Measurements from ENCODE around the gene PANK1. TPM values are rescaled to one million over a fixed set of nuclear protein-coding genes. Genes with fewer than 3 reads are reported as not detected.
"Not testable (repeated sequence)": the region's sequence is repeated elsewhere in the genome, so short reads cannot be mapped to it uniquely, and the experiment has no call there.

PANK1 gene
- total RNA-seq, 1 donor from 2014 or later: 7.6 TPM

DNA sequence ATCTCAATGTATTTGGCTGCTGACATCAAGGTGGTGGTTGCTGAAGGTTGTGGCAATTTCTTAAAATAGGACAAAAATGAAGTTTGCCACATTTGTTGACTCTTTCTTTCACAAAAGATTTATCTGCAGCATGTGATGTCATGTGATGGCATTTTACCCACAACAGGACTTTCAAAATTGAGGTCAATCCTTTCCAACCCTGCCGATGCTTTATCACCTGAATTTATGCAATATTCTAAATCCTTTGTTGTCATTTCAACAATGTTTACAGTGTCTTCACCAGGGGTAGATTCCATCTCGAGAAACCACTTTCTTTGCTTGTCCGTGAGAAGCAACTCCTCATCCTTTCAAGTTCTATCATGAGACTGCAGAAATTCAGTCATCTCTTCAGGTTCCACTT is 69.0 kb downstream of the PANK1 start:
- intact Hi-C loops (cut with micrococcal nuclease): no loop called here

DNA sequence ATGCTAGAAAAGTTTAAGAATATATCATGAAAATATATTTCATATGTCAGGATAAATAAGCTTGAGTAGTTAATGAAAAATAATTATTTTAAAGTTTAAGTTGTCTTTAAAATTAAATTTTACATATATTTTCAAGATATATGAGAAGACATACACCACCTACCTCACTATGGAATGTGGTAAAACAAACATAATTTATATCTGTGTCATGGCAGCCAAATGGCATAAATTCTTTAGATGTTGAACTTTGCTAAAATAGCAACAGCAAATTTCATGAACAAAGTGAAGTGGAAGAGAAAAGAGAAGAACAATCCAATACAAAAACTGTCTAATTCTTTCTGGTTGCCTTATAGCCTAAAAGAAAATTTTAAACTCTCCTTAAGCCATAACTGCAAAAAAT is 70.0 kb downstream of the PANK1 start:
- intact Hi-C loops (cut with micrococcal nuclease): no loop called here

DNA sequence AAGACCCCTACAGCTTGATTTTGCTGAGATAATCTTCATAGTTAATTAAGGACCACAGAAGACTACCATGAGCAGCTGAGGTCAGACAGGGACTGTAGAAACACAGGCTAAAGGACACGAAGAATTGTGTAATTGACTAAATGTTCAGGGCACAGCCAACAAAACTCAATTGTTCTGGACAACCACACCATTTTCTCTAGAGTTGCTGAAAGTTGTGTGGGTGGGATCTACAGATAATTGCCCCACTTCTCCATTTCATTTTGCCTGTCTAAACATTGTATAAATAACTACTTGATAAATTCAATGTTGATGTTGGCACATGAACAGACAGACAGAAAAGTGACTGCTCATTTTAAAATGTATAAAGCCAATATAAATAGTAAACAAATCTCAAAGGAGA is 70.7 kb downstream of the PANK1 start:
- intact Hi-C loops (cut with micrococcal nuclease): no loop called here

DNA sequence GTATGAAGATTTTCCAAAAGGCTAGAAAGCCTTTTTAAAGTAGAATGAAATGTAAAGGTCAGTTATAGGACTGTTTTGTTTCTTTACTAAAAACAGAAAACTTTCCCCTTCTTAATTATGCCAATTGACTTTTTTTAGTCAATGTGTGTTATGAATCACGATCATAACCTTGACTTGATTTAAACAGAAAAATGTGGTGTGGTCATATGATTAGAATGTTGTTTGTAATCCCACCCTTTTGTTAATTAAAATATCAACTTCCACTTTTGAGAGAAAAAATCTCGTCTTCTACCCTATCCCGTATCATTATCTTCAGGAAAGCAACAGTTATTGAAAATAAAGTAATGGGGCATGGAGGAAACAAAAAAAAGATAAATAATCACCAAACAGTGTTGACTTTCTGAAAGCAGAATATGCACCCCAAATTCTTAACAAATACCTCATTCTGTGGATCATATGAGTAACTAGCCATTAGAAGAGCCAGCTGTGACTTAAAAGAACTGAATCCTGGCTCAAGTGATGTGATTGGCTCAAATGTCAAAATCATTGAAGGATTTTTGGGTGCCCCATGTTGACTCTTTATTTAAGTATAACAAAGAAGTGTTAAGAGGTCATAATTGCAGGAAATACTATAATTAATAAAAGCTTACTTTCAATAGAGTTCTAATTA is 77.3 kb downstream of the PANK1 start:
- intact Hi-C loops (cut with micrococcal nuclease): loop anchor here (10.0 kb wide), 1 partner anchor 633 kb away; no protein-coding TSS in a partner anchor

DNA sequence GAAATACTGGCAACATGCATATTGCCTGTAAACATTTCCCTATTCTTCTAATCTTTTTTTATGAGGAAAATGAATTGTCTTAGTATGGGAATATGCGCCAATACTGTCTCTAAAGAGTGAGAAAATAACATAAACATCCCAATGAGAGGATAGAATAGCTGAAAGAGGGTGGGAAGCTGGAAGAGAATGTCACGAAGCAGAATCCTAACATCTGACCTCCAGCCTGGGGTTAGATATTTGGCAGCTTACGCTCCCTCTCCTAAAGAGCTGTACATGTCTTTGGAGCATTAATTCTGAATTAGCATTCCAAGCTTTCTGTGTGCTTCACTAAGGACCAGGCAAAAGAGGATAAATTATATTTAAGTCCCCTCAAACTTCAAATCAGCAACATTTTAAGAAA is 78.0 kb downstream of the PANK1 start:
- intact Hi-C loops (cut with micrococcal nuclease): loop anchor here (10.0 kb wide), 1 partner anchor 632 kb away; no protein-coding TSS in a partner anchor

DNA sequence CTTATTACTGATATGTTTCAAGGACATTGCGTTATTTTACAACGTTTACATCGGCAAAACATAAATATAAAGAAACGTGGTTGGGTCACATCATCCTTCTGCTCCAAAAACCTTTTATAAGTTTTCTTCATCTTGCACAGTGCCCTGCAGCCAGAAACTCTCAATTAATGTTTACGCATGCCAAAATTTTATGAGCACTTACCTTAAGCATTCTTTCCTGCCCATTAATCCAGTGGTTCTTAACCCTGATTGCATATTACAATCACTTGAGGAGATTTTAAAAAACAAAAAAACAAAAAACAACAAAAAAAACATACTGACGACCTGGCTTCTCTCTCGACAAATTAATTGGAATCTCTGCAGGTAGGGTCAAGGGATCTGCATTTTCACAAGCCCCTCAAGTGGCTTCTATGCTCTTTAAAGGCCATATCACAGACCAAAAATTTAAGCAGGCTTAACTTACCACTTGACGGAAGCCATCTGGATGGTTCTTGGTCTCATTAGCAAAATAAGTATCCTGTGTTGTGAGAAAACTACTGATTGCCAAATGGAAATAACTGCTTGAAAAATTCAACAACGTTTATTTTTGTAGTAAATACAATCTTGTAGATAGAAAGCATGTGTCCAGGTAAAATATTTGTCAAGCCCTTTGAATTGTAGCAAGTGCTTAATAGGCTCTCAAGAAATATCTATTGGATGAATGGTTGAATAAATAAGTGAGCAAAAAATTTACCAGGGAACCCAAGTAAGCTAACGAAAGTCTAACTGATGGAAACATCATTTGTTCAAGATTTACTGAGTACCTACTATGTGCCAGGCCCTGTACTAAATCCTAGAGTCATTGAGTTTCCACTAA is 78.7 kb downstream of the PANK1 start:
- intact Hi-C loops (cut with micrococcal nuclease): loop anchor here (10.0 kb wide), 1 partner anchor 632 kb away; no protein-coding TSS in a partner anchor

DNA sequence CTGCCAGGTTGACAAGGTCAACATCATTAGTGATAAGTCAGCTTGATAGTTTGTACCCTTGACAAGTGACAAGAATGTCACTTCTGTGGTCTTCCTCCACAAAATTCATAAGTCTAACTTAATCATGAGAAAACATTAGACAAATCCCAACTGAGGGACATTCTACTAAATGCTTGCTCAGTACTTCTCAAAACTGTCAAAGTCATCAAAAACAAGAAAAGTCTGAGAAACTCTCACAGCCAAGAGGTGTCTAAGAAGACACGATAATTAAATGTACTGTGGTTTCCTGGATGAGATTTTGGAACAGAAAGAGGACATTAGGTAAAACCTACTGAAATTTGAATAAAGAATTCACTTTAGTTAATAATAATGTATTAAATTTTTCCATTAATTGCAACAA is 79.9 kb downstream of the PANK1 start:
- intact Hi-C loops (cut with micrococcal nuclease): loop anchor here (10.0 kb wide), 1 partner anchor 630 kb away; no protein-coding TSS in a partner anchor

DNA sequence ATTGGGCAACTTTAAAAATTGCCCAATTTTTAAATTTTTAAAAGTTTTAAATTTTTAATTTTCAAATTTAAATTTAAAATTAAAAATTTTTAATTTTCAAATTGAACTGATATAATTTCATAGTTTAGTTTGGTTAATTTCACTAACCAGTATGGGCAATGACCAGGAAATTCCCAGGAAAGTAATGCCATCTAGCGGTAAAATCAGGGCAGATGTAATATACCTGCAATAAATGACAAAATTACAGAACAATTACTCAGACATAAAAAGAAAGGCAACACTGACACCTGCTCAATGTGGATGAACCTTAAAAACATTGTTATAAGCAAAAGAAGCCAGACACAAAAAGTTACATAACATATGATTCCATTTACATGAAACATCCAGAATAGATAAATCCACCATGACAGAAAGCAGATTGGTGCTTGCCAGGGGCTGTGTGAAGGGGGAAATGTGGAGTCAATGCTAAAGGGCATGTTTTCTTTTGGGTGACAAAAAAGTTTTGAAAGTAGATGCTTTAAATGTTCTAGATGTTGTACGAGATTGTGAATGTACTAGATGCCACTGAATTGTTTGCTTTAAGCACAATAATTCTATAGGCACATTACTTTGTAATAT is 81.1 kb downstream of the PANK1 start:
- intact Hi-C loops (cut with micrococcal nuclease): loop anchor here (1.0 to 10.0 kb wide), 2 partner anchors 347 to 629 kb away; no protein-coding TSS in a partner anchor

DNA sequence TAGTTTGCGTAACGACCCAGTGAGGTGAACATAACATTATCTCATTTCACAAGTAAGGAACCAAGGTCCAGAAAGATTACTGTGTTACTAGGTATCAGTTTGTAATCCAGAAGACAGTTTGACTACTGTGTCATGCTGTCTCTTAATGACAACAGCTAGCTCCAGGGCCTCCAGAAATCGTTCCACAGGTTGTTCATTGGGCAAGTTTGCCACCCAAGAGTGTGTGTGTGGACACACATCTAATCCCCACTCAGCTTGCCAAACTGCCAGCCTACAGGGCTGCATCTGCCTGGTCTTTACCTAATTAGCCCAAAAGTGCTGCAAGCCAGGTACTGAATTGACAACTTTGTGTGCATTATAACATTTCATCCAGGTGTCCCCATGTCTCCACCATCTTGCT is 81.7 kb downstream of the PANK1 start:
- intact Hi-C loops (cut with micrococcal nuclease): loop anchor here (10.0 kb wide), 1 partner anchor 629 kb away; no protein-coding TSS in a partner anchor

DNA sequence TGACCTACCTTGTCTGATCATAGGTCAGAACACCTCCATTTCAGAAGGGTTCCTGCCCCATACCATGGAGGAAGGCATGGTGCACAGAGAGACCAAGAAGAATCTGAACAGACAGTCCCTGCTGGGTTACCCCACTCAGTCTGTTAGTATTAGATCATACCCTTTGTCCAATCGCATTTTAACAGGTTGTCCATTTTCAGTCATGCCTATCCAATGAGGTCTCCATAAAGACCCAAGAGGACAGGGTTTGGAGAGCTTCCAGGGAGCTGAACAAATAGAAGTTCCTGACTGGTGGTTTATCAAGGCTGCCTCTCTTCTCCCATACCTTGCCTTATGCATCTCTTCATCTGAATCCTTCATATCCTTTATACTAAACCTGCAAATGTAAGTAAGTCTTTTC is 88.4 kb downstream of the PANK1 start:
- intact Hi-C loops (cut with micrococcal nuclease): no loop called here

DNA sequence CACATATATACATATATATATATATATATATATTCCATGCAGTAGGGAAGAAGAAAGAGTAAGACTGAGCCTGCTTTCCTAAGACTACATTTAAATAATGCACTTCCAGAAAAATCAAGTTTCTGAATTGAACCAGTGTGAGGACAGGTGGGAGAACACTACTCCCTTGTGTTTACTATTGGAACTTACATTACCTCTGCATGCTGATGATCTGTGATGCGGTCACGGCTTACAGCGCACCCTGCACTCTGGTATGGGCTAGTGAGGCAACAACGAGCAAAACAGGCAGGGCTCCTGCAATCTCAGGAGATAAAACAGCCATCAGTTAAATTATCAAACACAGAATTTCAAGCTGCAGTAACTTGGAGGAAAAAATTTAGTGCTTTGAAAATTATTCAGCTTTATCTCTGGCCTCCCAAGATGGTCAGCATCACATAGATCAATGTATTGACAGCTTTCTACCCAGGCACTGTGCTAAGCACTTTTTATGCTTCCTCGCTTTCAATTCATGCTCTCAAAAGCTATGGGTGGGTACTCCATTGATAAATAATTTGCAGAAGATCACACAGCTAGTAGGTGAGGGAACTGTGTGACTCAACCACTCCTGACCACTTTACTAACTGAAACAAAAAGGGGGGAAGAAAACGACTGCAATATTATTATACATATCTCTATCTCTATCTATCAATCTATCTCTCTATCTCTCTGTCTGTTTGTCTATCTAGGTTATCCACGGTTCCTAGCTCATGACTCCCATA is 89.2 kb downstream of the PANK1 start:
- intact Hi-C loops (cut with micrococcal nuclease): no loop called here

DNA sequence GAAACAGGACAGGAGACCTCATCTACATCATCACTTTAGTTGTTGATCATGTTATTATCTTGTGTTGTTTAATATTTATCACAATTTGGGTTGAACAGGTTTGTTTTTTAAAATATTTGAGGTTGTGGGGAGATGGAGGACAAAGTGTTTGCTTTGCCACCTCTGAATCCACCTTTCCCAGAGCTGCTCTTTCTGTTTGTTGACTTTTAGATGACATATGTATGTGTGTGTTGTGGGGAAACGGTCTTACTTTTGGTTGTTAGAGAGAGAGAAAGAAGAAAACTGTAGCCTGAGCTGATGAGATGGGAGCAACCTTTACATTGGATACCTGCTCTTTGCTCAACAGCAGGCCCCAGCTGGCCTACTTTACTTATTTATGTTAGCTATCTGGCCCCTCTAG is 90.6 kb downstream of the PANK1 start:
- intact Hi-C loops (cut with micrococcal nuclease): no loop called here

DNA sequence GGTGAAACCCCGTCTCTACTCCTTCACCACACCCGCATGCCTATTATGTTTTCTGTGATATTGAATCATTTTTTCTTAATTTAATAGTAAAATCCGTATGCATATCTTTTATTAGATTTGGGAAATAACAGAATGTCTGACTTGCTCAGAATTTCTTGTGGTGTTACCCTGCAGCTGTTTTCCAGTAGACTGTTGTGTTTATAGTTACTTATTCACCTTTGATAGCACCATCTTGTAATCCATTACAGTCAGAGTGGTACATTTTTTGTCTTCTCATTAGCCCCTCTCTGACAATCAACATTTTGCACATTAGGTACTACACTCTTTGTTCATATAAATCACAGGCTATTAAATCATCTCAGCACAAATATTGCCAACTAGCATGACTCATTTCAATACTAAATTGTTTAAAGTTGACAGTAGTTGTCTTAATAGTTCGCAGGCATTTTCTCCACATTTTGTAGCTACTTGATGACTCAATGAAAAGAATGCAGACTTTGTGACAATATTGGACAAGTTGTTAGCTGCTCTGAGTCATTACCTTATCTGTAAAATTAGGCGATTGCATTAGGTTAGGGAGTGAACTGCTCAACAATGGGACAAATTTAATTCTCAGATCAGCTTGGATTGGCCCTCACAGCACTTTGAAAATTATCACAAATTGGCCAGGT is 91.8 kb downstream of the PANK1 start:
- intact Hi-C loops (cut with micrococcal nuclease): no loop called here

DNA sequence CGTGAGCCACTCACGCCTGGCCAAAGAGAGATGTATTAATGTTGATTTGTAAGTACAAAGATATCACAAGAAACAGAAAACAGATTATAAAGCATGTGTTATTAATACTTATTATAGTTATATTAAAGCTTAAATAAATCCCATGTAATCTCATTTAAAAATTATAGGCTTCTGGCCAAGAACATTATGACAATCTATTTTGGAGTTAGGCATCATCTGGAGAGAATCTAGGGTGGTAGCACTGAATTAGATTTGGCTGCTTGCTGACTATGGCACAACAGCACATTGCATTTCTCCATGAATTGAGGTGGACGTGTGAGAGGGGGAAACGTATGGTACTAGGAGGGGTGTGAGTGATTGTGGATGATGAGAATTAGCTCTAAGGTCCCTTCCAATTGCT is 92.8 kb downstream of the PANK1 start:
- intact Hi-C loops (cut with micrococcal nuclease): no loop called here

DNA sequence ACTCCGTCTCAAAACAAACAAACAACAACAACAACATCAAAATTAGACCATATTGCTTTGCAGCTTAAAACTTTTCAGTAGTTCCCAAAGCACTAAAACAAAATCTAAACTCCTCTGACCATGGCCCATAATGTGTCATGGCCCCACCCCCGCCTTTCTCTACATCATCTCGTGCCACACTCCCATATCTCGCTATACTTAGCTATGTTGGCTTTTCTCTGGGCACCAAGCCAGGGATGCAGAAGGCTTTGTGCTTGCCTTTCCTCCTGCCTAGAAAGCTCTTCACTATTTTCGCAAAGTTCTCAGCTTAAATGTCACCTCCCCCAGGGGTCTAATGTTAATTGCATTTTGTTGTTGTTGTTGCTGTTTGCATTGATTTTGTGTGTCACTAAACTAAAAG is 94.5 kb downstream of the PANK1 start:
- intact Hi-C loops (cut with micrococcal nuclease): no loop called here

DNA sequence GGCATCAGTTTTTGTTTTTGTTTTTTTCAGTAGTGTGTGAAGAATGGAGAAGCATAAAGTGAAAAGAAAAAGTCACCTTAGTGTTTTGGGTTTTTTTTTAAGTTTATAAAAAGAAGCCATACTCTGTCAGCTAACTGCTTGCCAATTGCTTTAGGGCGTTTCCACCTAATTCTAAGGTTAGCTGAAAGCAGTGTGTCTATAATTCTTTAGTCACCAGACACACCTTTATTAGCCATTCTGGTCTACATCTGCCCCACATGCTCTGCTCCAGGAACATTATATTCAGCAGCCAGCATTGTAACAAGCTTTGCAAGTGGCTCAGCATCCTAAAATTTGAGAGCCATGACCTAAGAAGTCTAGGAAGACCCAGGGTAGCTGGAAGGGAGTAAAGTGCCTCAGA is 95.5 kb downstream of the PANK1 start:
- intact Hi-C loops (cut with micrococcal nuclease): no loop called here

DNA sequence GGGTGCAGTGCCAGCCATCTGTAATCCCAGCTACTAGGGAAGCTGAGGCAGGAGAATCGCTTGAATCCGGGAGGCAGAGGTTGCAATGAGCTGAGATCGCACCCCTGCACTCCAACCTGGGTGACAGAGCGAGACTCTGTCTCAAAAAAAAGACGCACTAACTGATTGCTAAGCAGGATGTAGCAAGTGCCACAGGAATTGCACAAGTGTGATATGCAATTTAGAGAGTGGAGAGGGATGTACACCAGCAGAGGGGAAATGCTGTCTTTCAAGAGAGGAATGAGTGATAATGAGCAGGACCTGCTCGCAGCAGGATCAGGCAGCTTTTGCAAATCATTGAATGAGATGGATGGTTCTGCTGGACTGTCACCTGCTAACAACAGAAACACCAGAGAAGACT is 96.4 kb downstream of the PANK1 start:
- intact Hi-C loops (cut with micrococcal nuclease): no loop called here

DNA sequence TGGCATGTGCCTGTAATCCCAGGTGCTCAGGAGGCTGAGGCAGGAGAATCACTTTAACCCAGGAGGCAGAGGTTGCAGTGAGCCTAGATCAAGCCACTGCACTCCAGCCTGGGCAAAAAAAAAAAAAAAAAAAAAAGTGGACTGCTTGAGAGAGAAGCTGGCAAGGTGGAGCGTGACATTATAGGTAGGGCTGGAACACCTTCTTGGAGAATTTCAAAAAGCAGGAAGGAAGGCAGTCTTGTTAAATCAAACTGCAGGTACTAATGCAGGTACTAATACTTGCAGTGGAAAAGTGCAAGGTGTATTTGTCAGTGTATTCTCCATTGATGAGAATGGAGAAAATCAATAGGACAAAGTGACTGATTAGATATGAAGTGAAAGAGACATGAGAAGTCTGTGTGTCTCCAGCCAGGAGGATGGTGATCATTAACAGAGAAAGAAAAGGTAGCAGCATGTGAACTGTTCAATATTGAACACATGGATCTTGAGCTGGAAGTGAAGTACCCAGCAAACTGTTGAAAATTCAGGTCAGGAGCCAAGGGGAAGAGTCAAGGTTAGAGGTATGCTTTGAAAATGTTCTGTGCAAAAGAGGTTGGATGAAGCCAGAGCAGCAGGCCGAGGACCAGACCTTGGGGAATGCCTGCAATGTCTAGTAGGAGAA is 97.1 kb downstream of the PANK1 start:
- intact Hi-C loops (cut with micrococcal nuclease): no loop called here

DNA sequence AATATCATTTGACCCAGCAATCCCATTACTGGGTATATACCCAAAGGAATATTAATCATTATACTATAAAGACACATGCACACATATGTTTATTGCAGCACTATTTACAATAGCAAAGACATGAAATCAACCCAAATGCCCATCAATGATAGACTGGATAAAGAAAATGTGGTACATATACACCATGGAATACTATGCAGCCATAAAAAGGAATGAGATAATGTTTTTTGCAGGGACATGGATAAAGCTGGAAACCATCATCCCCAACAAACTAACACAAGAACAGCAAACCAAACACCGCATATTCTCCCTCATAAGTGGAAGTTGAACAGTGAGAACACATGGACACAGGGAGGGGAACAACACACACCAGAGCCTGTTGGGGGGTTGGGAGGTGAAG is 98.4 kb downstream of the PANK1 start:
- intact Hi-C loops (cut with micrococcal nuclease): not testable (repeated sequence)

DNA sequence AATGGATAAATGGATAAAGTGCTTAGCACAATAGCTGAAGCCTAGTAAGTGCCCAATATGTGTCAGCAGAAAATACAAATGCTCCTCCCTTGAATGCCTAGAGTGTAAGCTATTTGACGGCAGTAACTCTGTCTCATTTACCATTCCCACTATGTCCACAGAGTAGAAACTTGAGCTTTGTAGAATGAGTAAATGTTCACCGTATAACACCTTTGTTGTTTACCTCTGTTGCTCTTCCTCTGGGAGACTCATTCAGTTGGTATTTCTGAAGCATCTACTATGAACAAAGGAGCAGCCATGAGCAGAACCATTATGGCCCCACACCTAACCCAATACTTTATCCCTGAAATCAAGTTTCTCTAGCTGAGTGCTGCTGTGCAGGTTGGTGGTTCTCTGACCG is 101.2 kb downstream of the PANK1 start:
- intact Hi-C loops (cut with micrococcal nuclease): no loop called here

Measured in T-helper 2 cell treated with Interferon-gamma antibody and Interleukin-4, amounts not matched to agents 100 ng/mL and 5 ng/mL, for 36 hours (primary cell).